CD4-positive, alpha-beta T cell treated with Interleukin-17A for 4 hours (primary cell): ENCODE data around the gene ZNF57.
"Not testable (repeated sequence)": the region's sequence is repeated elsewhere in the genome, so short reads cannot be mapped to it uniquely, and the experiment has no call there.

ENCODE experiments used
- DNase-seq: peaks from one replicate; pipeline ENCODE4 v3.0.0-alpha.2; 2020; ENCODE audit warnings: mixed read lengths

ZNF57 gene

DNA sequence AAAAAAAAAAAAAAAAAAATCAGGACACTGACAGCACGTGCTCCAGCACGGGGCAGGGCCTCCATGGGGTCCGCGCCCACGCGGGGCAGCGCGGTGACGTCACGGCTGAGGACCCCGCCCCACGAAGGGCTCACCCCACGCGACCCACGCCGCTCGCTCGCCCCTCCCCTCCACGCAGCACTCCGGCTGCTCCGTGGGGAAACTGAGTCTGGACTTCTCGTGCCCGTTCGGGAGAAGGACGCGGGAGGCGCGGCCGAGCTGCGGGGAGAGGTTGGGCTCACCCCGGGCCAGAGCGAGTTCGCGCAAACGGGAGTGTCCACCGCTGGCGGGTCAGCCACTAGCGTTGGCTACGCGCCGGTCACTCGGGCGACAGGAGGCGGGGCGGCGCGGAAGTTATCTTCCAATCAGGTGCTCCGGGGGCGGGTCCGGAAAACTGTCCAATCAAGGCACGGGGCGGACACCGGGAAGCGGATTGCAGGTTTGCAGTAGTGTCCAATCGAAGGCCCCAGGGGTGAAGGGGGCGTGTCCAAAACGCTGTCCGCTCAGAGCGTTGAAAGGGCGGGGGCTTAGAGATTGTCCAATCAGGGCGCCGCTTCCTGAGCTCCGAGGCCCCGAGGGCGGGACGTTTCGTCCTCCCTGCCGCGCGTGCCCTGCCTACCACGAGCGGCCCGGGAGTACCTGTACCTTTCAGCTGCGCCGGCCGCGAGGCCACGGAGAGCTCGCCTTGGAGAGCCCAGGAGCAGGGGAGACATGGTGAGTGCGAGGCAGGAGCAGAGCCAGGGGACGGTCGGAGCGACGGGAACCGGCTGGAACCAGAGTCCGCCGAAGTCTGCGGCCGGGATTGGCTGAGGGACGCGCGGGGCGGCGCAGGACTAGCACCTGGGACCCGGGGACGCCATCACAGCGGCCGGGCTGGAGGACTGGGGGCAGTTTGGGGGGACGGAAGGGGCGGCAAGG, at the start of gene ZNF57:
ZNF57 (plus strand) TSS at position 633 of the 957 bp plus-strand sequence; CDS start at position 751, 118 bp downstream.
- peak; percentile 99 for DNase-seq

DNA sequence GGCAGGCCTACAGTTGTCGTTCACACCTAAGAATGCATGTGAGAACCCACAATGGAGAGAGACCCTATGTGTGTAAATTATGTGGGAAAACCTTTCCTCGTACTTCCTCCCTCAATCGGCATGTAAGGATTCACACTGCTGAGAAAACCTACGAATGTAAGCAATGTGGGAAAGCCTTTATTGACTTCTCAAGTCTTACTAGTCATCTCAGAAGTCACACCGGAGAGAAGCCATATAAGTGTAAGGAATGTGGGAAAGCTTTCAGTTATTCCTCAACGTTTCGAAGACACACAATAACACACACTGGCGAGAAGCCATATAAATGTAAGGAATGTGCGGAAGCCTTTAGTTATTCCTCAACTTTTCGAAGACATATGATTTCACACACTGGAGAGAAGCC, 48.1 kb upstream of the ZNF57 start:
- DNase-seq = no peak

DNA sequence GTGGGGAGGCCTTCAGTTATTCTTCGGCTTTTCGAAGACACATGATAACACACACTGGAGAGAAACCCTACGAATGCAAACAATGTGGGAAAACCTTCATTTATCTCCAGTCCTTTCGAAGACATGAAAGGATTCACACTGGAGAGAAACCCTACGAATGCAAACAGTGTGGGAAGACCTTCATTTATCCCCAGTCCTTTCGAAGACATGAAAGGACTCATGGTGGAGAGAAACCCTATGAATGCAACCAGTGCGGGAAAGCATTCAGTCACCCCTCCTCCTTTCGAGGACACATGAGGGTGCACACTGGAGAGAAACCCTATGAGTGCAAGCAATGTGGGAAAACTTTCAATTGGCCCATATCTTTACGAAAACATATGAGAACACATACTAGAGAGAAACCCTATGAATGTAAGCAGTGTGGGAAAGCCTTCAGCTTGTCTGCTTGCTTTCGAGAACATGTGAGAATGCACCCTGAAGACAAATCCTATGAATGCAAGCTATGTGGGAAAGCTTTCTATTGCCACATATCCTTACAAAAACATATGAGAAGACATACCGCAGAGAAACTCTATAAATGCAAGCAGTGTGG, 47.6 kb upstream of the ZNF57 start:
- DNase-seq = no peak

DNA sequence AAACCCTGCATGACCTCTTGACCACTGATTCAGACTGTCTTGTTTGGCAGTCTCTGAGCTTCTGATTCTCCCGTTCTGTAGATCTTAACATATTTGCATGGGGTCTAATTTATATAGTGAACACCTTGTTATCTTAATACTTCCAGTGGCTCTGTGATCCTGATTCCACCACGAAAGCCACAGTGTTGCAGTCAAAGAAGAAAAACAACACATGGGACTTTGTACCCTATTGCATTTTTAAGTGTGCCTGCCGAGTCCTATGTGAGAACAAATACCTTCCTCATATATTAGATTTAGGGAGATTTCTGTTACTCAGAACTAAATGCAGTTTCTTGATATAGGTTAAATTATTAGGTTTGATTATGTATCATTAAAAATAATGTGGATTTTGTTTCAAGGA, 45.9 kb upstream of the ZNF57 start:
- DNase-seq = no peak

DNA sequence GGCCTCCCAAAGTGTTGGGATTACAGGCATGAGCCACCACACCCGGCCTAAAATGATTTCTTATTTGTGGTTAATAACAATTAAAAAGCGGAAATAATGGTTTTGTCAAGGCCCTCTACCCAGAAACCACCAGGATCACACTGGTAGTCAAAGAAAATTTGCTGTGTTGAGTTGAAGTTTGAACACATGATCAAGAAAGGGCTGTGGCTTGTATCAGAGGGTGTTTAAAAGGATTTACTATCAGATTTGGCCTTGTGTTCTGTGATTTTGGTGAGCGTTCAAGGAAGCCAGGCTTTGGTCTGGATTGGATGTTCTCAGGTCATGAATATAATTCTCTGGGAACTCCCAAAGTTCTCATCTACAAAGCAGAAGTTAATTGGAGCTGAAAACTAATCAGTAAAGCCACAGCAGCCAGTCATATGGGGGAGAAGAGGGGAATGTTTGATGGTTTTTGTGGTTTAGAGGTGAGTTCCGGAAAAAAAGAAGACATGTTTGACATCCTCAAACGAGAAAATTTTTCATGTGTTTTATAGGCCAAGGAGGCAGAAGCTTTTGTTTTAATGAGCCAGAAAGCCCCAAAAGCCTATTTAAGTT, 44.2 kb upstream of the ZNF57 start:
- DNase-seq = peak; percentile 21

DNA sequence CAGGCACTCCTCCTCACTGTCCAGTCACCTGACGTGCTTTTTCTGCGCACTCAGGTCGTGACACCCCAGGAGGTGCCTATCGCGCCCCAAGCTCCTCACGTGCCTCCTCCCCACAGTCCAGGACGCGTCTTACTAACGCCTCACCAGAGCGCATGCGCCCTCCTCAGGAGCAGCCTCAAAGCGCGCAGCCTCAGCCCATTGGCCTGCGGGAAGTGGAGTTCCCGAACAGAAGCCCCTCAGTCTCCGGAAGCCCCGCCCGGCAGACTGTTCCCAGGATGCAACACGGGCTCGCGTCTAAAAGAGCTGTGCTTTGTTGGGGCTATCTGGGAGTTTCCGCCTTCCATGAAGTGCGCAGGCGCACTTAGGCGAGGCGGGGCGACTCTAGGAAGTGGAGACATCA, 41.9 kb upstream of the ZNF57 start:
- no peak for DNase-seq

DNA sequence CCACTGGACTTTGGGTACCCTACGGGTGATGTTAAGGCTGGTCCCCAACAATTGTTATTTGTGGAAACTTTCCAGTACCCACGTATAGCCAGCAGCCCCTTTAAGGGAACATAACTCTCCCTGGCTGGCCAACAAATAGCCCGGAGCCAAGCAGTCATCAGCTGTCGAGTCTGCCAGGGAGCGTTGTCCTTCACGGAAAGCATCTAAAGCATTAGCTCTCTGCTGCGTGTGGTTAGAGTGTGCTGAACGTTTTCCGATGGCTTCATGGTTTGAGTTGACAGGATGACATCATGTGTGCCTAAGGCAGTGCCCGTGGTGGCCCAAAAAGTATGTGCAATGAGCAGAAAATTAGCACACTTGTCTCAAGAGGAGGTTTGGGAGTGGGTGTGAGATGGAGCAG, 36.9 kb upstream of the ZNF57 start:
- no peak for DNase-seq

DNA sequence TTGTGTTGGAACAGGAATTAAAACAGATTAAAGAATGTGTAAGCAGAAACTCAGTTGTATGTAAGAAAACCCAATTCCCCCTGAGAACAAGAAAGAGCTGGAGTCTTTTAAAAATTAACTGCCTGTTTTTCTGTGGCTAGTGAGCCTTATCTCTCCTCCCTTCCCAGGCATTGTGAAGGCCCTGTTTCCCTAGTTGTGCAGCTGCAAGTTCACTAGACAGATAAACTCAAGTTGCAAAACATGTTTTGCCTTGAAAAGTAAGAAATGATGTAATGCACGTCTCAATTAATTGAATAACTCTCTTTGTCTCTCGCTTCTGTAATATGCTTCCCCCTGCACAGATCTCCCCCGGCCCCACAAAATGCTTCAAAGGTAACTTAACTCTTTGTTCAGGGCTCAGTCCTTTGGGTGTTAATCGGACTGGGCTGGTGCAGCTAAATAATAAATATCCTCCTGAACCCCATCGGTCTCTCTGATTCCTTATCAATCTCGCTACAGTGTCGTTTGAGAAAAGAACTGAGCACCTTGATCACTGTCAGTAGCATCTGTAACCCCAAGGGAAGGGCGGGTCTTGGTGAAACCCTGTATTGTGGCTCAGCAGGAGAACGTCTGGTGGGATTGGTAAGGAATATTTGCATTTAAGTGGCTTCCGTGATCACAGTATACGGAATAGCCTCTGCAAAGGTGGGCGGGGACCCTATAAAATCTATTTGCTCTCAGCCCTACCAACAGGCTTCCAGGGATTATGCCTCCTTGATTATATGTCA, 35.2 kb upstream of the ZNF57 start:
- DNase-seq = no peak

DNA sequence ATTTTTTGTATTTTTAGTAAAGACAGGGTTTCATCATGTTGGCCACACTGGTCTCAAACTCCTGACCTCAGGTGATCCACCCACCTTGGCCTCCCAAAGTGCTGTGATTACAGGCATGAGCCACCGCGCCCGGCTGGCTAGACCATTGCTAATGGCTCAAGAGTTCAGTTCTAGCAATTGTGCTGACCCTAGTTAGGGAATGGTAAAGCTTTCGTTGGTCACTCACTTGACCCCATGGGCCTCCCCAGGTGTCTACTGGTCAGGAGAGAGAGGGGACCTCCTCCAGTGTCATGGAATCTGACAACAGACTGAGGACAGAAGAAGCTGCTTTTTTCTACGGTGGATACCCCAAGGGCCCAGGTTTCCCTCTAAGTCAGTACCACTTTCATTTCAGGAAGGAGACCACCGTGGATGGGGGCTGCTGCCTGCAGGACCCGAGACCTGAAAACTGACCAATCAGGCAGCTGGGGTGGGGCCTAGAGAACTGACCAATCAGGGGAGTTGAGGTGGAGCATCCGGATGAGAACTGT, 34.2 kb upstream of the ZNF57 start:
- no peak for DNase-seq

DNA sequence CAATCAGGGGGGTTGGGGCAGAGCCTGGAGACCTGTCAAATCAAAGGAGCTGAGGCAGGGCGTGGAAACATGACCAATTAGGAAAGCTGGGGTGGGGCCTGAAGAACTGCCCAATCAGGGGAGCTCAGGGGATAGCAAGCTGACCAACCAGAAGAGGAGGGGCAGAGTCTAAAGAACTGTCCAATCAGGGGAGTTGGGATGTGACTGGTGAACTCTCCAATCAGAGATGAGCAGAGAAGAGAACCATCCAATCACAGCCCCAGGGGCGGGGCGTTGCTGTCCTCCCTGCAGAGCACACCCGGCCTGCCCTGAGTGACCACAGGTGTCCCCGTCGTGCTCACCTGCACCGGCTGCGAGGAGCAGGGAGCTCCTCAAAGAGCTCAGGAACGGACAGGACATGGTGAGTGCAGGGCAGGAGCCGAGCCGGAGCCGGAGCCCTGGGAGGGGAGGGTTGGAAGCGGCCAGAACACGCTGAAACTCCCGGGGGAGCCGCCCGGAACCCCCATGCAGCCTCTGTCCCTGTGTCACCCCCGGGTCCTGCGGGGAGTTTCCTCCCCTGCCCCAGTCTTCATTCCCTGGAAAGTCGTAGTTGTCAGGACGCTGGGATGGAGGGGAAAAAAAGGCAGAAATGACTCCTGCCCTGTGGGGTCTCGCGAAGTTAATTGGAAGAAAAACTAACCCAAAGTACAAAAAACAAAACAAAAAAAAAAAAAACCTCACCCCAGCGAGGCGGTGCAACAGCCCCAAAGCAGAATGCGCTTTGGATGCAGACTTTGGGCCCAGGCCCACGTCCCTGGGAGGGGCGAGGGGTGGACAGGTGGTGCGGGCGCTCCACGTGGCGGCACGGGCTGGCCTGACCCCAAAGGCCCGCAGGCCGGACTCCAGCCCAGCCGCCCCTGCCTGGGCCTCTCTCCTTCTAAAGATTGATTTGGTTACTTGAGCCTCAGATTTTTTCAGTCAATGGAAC, 33.4 kb upstream of the ZNF57 start, which contains the start of gene ZNF556:
ZNF556 (plus strand) TSS at position 311 of the 967 bp plus-strand sequence; CDS start at position 398, 87 bp downstream.
- DNase-seq = no peak

DNA sequence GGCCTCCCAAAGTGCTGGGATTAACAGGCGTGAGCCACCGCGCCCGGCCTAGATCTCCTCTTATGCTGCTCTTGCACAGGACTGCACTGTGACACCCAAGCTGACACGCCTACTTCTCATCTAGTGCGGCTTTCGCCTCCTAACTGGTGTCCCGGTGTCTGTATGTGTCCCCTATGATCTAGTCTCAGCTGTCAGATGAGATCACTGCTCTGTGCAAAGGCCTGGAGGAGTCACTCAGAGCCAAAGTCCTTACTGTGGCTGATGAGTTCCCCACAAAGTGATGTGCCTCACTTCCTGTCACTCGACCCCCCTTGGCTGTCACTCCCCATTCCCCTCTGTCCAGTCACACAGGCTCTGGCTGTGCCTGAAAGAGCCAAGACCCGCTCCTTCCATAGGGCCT, 31.1 kb upstream of the ZNF57 start:
- no peak for DNase-seq

DNA sequence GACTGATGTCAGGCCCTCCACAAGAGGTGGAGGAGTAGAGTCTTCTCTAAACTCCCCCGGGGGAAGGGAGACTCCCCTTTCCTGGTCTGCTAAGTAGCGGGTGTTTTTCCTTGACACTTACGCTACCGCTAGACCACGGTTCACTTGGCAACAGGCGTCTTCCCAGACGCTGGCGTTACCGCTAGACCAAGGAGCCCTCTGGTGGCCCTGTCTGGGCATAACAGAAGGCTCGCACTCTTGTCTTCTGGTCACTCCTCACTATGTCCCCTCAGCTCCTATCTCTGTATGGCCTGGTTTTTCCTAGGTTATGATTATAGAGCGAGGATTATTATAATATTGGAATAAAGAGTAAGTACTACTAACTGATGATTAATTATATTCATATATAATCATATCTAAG, 28.6 kb upstream of the ZNF57 start:
- peak; percentile 40 for DNase-seq

DNA sequence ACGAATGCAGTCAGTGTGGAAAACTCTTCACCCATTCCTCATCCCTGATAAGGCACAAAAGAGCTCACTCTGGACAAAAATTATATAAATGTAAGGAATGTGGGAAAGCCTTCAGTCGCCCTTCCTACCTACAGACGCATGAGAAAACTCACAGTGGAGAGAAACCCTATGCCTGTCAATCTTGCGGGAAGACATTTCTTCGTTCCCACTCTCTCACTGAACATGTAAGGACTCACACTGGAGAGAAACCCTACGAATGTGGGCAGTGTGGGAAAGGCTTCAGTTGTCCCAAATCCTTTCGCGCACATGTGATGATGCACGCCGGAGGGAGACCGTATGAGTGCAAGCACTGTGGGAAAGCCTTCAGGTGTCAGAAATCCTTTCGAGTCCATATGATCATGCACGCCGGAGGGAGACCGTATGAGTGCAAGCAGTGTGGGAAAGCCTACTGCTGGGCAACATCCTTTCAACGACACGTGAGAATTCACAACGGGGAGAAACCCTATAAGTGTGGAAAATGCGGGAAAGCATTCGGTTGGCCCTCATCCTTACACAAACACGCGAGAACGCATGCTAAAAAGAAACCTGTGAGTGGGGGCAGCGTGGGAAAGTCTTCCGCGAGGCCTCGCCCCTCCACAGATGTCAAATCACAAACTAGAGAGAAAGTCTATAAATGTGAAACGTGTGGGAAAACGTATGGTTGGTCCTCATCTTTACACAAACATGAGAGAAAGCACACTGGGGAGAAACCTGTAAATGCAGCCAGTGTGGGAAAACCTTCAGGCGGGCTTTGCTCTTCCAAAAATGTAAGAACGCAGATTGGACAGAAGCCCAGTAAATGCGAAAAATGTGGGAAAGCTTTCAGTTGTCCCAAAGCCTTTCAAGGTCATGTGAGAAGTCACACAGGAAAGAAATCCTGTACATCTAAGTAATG, 23.1 kb upstream of the ZNF57 start:
- no peak for DNase-seq

DNA sequence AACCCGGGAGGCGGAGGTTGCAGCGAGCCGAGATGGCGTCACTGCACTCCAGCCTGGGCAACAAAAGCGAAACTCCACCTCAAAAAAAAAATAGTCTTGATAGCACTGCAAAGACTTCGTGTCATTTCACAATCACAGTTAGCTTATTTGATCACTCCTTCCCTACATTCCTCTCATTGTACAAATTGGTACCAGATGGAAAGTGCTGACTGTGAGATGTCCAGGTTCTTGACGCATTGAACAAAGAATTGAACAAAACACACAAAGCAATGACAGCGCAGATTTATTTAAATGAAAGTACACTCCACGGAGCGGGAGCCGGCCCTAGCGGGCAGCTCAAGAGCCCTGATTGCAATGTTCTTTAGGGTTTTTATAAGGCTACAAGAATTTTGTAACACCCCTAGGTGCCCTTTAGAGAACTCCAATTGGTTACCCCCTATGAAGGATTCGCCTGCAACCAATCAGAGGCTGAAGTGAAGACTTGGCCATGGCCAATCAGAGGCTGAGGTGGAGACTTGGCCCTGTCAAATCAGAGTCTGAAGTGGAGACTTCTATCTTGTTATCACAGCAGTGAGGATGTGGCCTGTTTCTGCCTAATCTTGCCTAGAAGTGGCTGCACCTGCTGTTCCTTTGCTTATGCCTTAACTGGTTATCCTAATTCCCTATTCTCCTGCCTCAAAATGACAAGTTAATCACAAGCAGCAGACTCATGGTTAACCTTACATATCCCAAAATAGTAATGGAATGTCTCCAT, 16.9 kb upstream of the ZNF57 start:
- DNase-seq = no peak

DNA sequence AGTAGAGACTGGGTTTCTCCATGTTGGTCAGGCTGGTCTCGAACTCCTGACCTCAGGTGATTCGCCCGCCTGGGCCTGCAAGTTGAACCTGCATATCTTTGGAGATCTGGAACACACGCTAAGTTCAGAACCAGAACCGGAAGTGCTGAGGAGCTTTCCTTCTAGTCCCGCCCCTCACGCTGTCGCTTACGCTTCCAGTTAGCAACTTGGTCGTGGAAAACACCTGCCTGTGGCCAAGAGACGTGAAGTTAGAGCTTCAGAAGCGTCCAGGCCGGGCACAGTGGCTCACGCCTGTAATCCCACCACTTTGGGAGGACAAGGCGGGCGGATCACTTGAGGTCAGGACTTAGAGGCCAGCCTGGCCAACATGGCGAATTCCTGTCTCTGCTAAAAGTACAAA, 15.0 kb upstream of the ZNF57 start:
- DNase-seq = no peak

DNA sequence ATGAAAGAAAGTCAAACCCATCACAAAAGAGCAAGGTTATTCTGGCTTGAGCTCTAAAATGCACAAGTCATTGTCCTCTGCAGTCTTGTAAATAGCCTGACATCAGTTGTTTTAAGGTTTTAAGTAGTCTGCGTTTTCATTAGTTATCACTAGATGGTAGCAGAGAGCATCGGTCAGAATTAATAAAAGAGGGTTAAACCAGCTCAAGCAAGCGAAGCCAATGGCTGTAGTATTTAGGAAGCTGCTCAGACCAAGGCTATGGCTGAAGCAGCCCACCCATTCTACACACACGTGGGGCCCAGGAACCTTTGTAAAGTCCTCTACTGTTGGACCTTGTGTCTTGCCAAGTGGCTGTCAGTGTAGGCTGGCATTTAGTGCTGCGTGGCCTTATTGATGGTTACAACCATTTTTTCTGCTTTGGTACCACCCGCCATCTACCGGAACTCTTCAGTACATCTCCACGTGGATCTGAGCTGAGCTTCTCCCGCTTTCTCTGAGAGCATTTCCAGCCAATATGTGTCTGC, 13.3 kb upstream of the ZNF57 start:
- DNase-seq = no peak

DNA sequence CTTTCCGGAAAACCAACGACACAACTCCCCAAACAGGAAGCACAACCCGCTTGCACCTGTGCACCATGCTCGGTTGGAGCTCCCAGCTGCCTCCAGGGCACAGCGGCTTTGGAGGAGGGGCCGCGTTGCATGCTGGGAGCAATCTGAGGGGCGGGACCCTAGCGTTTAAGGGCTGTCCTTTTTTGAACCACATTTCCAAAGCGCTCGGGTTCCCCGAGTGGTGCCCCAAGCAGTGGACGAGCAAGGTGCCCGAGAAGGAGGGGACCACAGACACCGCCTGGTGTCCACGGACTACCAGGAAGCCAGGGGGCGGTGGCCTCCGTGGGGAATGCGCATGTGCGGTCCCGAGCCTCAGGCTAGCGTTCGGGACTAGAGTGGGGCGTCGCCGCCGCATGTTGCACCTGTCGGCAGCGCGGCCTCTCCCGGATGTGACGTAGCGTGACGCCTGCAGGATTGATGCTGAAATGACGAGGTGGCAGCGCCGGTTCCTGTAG, 11.9 kb upstream of the ZNF57 start:
- DNase-seq = peak; percentile 60

DNA sequence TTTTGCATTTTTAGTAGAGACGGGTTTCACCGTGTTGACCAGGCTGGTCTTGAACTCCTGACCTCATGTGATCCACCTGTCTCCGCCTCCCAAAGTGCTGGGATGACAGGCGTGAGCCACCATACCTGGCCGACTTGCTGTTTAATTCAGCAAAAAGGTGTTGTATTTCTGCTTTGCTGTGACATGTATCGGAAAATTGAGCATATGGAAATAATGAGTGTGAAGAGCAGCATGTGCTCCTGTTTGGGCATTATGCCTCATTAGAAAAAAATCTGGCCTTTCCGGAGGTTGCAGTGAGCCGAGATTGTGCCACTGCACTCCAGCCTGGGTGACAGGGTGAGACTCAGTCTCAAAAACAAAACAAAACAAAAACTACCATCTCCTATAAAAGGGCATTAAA, 10.2 kb upstream of the ZNF57 start:
- not testable (repeated sequence) for DNase-seq

DNA sequence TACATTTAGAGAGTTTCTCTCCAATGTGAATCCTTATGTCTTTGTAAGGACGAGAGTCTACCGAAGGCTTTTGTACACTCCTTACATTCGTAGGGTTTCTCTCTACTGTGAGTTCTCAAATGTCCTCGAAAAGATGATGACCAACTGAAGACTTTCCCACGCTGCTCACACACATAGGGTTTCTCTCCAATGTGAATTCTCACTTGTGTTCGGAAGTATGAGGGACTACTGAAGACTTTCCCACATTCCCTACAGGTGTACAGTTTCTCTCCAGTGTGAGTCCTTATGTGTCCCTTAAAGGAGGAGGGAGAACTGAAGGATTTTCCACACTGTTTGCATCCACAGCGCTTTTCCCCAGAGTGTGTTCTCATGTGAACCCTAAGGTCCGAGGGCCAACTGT, 4.0 kb upstream of the ZNF57 start:
- DNase-seq = no peak
